ENCODE data around the gene TMCC2.

Gene TMCC2

DNA sequence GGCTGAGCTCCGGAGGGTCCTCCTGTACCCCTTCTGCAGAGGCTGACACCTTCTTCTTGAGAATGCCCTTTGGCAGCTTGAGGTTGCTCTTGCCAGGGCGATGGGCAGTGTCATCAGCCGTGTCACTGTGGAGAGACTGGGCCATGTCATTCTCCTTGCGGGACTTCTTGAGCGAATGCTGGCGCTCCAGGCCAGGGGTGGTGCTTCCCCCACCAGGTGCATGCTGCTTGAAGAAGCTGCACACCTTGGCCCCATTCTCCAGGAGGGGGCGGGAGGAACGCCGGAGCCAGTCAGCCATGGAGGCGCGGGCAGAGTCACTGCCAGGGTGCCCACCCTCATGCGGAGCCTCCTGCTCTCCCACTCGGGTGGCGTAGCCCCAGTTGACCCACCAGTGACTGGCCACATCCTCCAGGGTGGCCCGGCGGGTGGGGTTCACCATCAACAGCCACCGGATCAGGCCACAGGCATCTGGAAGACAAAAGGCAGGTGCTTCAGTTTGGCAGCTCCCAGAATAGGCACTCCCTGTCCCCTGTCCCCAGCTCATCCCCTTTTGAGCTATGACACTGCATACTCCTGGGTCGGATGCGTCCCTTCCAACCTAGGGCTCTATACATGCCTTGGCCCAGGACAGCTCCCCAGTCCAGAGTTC is 76.4 kb downstream of the TMCC2 start:
- DNase-seq: no peak

- no peak for DNase-seq
These were observed 76.9 kb downstream of the TMCC2 start for GRCh38 chr1:205304695-205305070.

DNA sequence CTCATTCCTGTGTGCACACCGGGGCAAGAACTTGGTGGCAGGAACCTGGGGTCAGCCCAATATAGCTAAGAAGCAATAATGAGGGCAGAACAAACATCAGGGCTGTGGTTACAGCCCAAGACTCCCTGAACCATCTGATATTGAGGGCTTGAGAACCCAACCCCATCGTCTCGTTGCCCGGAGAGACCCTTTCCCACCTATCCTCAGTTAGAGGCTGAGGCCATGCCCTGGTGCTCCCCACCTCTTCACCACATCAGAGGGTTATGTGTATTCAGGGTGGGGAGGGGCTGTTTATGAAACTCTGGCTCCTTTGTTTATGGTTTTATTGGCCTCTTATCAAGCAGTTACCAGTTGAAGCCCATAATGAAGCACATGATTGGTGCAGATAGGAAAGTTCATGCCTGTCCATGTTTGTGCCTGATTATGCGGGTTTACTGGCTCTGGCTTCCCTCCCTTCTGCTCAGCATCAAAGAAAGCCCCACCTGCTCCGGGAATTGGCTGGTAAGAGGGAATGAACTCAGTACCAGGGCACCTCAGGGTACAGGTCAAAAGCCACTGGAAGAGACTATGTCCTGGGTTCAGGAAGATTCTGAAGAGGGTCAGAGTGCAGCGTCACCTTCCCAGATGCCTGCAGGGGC is 79.3 kb downstream of the TMCC2 start:
- no peak for DNase-seq

- no peak for DNase-seq
These were observed 82.0 kb downstream of the TMCC2 start for GRCh38 chr1:205309741-205310140.

- no peak for DNase-seq
These were observed 83.4 kb downstream of the TMCC2 start for GRCh38 chr1:205310976-205311704.

DNA sequence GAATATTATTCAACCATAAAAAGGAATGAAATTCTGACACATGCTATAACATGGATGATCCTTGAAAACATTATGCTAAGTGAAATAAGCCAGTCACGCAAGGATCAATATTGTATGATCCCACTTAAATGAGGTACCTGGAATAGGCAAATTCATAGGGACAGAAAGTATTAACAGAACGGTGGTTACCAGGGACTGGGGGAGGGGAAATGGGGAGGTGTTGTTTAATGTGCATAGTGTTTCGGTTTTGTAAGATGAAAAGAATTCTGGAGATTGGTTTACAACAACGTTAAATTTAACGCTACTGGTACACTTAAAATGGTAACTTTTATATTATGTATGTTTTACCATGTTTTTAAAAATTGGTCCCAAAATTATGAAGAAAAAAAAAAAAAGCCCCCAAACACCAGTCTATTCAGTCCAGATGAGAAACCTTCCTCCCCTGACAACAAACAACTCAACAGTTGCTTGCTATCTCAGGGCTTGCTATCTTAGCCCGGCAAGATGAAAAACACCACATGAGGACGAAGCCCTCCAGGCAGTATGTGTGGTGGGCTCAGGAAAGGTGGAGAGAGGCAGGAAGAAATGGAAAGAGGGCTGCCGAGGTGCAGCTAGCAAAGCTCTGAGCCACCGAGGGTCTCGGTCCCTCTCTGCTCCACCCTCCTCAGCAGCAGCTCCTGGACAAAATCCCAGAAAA is 85.3 kb downstream of the TMCC2 start:
- peak in 3 of 6 experiments; percentile 16 to 29 (median 18) for DNase-seq

- DNase-seq: peak; percentile 40 to 62 (median 50)
These were observed 86.0 kb downstream of the TMCC2 start for GRCh38 chr1:205313563-205314308.

GRCh38 chr1:205315008-205315618 is 87.4 kb downstream of the TMCC2 start:
- DNase-seq: no peak

DNA sequence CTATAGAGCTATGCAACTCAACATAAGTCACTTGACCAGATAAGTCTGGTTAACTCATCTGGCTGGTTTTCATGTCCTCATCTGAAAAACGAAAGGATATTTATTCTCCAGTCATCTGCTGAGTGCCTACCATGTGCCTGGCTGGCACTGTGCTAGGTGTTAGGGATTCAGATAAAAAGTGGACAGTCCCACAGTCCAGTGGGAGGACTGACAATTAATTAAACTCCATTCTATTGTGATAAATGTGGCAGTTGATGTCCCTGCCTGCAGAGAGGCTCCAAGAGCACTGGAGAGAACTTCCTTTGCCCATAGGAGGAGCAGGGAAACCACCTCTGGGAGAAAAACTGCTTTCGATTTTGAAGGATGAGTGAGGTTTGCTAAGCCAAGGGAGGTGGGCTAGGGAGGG is 88.4 kb downstream of the TMCC2 start:
- no peak for DNase-seq

- DNase-seq: no peak
These were observed 89.7 kb downstream of the TMCC2 start for GRCh38 chr1:205317311-205317917.

DNA sequence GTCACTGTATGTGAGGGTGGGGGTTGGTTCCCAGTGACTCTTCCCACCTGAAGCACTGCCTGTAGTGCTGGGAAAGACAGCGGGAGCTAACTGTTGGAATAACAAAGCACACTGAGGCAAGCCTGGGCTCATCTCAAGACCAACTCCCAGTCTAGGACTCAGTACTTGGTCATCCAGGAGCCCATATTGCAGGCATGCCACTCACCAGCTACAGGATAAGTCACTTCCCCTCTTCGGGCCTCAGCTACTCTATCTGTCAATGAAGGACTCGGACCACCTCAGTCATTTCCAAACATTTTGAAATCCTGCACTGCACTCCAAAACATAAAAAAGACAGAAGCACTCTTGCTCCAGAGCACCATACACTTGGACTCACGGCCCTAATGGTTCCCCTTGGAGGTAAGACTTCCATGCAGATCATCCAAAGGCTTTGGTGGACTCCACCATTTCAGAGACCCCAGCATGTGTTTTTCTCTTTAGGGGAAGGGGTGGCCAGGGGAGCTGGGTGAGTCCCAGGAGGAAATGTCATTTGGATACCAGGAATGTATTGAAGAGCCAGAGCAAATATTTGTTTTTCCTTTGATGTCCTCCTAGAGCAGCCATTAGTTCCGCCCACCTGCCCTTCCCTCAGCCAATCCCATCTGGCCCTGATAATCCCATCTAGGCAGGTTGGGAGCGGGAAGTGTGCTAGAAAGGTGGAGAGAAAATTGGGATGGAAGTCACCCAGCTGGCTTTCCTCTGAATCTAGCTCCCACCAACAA is 90.7 kb downstream of the TMCC2 start:
- no peak for DNase-seq

DNA sequence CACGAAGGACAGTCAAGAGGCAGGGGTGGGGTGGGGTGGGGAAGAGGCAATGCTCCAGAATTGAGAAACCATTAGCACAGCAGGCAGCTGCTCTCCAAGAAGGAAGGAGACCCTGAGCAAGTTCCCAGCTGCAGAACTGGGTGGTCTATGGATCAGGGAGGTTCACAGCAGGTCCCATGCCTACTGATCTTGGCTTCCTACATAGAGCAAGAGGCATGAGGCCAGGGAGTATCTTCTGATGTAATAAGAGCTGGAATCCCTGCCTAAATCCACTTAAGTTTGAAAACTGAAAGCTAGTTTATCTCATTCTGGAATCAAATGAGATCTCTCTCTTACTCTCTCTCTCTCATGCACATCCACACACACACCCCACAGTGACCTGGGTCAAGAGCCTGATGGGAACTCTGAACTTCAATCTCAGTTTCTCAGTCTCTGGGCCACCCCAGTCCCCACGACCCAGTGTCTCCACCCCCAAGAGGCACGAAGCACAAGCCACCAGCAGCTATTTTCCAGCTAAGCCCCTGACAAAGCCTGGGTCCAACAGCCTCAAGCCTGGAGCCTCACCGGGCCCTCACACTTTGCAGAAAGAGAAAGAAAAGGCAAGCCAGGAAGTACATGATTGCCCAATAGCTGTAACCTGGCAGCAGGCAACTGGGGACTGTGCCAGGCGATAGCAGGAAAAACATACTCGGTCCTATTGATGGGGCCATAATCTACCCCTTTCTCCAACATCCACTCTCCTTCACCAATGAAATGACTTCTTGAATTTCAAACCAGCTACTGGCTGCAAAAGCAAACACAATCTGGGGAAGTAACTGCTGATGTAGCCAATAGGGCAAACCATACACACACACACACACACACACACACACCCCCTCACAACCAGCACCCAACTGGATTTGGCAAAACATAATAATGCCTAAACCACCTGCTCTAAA is 91.6 kb downstream of the TMCC2 start:
- DNase-seq: peak in 3 of 6 experiments; percentile 32 to 44 (median 43)

DNA sequence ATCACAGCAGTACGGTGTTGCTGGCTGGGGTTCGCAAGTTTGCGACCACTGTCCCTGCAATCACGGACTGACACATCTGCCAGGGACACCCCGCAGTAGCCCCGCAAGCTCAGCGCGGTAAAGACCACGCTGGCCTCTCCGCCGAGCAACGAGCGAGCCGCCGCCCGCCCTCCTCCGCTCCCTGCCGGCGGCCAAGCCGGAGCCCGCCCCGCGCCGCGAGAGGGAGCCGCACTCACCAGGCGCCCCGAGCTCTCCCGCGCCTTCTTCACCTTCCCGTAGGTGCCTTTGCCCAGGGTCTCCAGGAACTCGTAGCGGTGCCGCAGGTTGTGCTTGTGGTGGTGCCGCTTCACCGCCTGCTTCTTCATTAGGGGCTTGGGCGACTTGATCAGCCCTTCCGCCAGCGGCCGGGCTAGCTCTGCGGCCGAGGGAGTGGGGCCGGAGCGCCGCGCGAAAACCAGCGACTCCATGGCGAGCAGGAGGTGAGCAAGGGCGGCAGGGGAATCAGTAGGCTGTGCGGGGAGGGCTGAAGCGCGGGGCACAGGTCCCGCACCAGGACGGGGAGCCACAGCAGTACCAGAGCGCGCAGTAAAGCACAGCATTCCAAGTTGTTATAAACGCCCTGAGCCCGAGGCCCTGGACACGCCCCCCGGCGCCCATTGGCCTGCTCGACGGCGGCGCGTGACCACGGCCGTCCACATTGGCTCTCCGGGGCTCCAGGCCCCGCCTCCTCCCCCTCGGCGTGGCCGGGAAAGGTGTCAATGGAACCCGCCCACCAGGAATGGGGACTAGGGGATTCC is 93.6 kb downstream of the TMCC2 start, which contains the start of gene NUAK2:
NUAK2 (minus strand) TSS at position 584 of the 797 bp plus-strand sequence; CDS start at position 467, 117 bp downstream.
- DNase-seq: peak; percentile 74 to 89 (median 81)

DNA sequence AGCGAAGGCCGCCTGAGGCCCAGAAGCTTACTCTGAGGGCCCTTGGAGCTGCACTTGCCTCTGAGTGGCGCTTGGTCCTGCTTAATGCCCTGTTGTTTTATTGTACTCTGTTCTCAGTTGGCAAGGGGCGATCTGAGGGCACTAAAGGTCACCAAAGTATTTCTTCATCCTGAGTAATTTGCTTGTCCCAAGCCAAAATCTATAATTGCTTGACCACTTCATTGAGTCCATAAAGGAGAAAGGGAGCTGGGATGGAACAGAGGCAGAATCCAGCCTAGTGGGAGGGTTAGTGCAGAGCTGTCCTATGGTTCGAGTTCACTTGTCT is 94.2 kb downstream of the TMCC2 start:
- no peak for DNase-seq
